WI38 (cell line): ENCODE measurements around the gene PTPRK.
"Not testable (repeated sequence)": the region's sequence is repeated elsewhere in the genome, so short reads cannot be mapped to it uniquely, and the experiment has no call there.

Source experiments
- H3K4me3 ChIP-seq: 2 replicates; pipeline ENCODE4 v1.5.1; 2011; ENCODE audit warnings: low read depth, mild to moderate bottlenecking, control low read depth, low read length
- TF ChIP-seq, protein P1 (sequence below): IDR thresholded peaks from 2 replicates; pipeline ENCODE4 v1.5.1; 2012; ENCODE audit warnings: low read depth, mild to moderate bottlenecking, control low read depth, low read length

PTPRK gene

DNA sequence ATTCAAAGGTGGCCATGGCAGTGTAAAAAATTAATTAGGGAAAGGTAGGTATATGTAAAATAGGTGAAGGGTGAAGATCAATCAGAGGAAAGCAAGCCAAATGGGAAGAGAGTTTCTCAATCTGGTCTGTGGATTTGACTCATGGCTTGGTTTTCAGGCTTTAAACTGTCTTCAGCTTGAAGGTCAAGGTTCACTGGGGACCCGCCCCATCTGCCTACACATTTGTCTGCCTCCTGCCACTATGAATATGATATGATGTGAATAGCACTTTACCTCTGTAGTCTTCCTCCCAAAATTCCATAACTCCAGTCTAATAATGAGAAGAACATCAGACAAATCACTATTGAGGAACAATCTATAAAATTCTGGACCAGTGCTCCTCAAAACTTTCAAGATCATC lies 587.3 kb downstream of the PTPRK start:
- H3K4me3 ChIP-seq: no peak overlapping the region
- TF ChIP-seq, protein P1, sequence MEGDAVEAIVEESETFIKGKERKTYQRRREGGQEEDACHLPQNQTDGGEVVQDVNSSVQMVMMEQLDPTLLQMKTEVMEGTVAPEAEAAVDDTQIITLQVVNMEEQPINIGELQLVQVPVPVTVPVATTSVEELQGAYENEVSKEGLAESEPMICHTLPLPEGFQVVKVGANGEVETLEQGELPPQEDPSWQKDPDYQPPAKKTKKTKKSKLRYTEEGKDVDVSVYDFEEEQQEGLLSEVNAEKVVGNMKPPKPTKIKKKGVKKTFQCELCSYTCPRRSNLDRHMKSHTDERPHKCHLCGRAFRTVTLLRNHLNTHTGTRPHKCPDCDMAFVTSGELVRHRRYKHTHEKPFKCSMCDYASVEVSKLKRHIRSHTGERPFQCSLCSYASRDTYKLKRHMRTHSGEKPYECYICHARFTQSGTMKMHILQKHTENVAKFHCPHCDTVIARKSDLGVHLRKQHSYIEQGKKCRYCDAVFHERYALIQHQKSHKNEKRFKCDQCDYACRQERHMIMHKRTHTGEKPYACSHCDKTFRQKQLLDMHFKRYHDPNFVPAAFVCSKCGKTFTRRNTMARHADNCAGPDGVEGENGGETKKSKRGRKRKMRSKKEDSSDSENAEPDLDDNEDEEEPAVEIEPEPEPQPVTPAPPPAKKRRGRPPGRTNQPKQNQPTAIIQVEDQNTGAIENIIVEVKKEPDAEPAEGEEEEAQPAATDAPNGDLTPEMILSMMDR: no peak

DNA sequence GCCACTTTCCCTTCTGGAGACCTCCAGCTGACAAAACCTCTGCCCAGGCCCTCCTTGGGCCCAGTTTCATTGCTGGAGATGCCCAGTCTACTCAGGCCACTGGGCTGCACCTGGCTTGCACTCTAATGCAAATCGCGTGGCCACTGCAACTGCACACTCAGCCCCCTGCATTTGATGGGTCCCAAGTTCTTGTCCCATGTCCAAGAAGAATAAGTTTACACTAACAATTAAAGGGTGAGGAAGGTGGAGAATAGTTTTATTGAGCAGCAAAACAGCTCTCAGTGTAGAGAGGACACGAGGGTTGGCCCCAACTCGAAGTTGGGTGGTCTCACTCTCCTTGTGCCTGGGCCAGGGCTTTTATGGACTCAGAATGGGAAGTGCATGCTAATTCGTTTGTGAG lies 587.7 kb downstream of the PTPRK start:
- TF ChIP-seq, protein P1: no peak
- H3K4me3 ChIP-seq: no peak overlapping the region

DNA sequence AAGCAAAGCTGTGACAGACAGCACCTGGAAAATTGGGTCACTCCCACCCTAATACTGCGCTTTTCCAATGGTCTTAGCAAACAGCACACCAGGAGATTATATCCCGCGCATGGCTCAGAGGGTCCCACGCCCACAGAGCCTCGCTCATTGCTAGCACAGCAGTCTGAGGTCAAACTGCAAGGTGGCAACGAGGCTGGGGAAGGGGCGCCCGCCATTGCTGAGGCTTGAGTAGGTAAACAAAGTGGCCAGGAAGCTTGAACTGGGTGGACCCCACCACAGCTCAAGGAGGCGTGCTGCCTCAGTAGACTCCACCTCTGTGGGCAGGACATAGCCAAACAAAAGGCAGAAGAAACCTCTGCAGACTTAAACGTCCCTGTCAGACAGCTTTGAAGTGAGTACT lies 594.0 kb downstream of the PTPRK start:
- H3K4me3 ChIP-seq: not testable (repeated sequence)

DNA sequence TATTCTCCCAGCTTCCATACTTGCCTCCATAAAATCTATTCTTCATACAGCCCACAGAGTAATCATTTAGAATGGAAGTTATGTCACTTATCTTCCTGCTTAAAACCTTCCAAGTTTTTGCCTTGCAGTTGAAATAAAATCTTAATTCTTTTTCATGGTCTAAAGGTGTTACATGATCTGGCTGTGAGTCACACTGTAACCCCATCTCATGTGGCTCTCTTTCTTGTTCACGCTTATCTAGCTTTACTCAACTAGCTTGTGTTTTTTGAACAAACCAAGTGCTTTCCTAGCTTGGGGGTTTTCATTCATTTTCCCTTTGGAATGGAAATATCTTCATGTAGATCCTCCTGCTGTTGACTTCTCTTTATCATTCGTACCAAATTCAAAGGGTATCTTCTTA lies 596.0 kb downstream of the PTPRK start:
- no peak overlapping the region for H3K4me3 ChIP-seq
- TF ChIP-seq, protein P1: no peak

DNA sequence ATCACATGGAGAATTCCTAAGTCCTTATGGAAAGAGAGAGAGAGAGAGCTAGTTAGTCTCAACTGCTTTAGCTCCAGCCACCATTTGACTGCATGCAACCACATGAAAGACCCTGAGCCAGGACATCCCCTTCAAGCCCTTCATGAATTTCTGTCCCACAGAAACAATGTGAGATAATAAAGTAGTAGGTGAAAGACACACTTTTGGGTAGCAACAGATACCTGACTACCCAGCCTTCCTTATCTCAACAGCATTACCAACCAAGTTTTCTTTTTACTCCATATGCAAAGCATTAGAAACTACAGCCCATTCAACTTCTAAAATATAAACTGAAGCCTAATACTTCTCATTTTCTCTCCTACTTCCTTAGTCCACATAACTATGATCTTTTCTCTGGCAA lies 596.4 kb downstream of the PTPRK start:
- TF ChIP-seq, protein P1: no peak
- H3K4me3 ChIP-seq: no peak overlapping the region

DNA sequence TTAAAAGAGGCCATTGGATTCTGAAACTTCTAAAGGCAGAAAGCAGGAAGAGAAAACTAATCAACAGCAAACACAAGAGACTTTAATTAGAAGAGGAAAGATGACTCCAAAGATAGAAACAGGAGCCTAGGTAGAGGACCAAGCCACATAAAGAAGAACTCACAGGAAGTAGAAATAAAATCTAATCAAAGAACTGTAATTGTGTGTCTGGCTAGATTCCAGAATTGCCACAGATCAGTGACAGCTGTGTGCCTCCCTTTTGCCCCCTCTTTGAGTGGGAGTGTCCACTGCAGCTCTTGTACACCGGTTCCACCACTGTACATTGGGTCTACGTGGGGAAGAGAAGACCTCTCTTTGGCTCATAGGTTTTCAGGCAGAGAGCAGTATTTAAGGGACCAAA lies 597.3 kb downstream of the PTPRK start:
- TF ChIP-seq, protein P1: no peak
- no peak overlapping the region for H3K4me3 ChIP-seq

DNA sequence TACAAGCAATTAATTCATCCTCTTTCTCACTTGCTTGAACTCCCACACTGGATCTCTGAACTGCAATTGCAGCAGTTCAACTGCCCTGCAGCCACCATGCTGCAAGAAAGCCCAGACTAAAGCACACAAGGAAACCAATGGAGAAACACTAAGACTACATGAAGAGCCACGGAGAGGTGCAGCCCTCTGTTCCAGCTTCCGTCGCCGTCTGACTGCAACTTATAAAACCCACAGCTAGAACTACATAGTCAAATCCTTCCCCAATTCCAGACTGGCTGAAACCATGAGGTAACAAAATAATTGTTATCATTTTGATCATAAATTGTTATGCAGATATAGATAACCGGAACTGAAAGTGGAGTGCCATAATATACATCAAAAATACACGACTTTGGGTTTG lies 598.4 kb downstream of the PTPRK start:
- H3K4me3 ChIP-seq: no peak overlapping the region
- TF ChIP-seq, protein P1: no peak

DNA sequence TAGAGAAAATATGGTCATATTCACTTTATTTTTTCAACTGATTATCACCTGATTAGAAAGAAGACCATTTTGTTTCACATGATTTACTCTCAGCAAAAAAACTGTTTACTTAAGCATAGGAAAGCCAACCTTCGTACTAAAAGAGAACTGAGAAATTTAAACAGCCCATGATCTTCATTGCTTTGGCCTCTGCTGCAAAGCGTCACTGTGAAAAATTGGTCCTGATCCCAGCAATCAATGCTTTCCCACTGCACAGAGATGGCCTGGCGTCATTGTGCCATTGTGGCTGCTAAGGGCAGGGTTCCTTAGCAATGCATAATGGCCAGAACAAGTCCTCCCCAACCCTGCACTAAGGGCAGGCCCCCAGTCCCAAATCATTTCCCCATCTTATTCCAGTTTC lies 599.6 kb downstream of the PTPRK start:
- TF ChIP-seq, protein P1: no peak
- no peak overlapping the region for H3K4me3 ChIP-seq
